ENCODE measurements around the gene RFX8.
"Not testable (repeated sequence)": the region's sequence is repeated elsewhere in the genome, so short reads cannot be mapped to it uniquely, and the experiment has no call there.

RFX8 gene

GRCh38 chr2:101474731-101475384 lies at the start of gene RFX8:
Gene RFX8, minus strand, starts transcription at chr2:101475112. Its CDS starts 8,264 bp downstream, at chr2:101466848.
- DNase-seq (ENCODE audit: low read depth in 3 of 3), result peak; percentile 23 to 53 (median 47)

GRCh38 chr2:101521487-101521886 lies 46.6 kb upstream of the RFX8 start:
- DNase-seq (ENCODE audit: low read depth in 3 of 3), result no peak

GRCh38 chr2:101520246-101520645 lies 45.3 kb upstream of the RFX8 start:
- no peak for DNase-seq (ENCODE audit: low read depth in 3 of 3)

GRCh38 chr2:101518578-101519492 lies 43.9 kb upstream of the RFX8 start:
- DNase-seq (ENCODE audit: low read depth in 3 of 3), result no peak

GRCh38 chr2:101517758-101518271 lies 42.9 kb upstream of the RFX8 start:
- no peak for DNase-seq (ENCODE audit: low read depth in 3 of 3)

GRCh38 chr2:101516823-101517690 lies 42.1 kb upstream of the RFX8 start:
- peak in 1 of 3 experiments; percentile 19 for DNase-seq (ENCODE audit: low read depth in 3 of 3)

- DNase-seq (ENCODE audit: low read depth in 3 of 3), result no peak
Measured at GRCh38 chr2:101516349-101516748, 41.4 kb upstream of the RFX8 start.

GRCh38 chr2:101515477-101515876 lies 40.6 kb upstream of the RFX8 start:
- DNase-seq (ENCODE audit: low read depth in 3 of 3), result no peak

- no peak for DNase-seq (ENCODE audit: low read depth in 3 of 3)
Measured at GRCh38 chr2:101512993-101513392, 38.1 kb upstream of the RFX8 start.

GRCh38 chr2:101511381-101511780 lies 36.5 kb upstream of the RFX8 start:
- no peak for DNase-seq (ENCODE audit: low read depth in 3 of 3)

- DNase-seq (ENCODE audit: low read depth in 3 of 3), result no peak
Measured at GRCh38 chr2:101509499-101510284, 34.8 kb upstream of the RFX8 start.

GRCh38 chr2:101508636-101509035 lies 33.7 kb upstream of the RFX8 start:
- no peak for DNase-seq (ENCODE audit: low read depth in 3 of 3)

GRCh38 chr2:101505276-101505675 lies 30.4 kb upstream of the RFX8 start:
- DNase-seq (ENCODE audit: low read depth in 3 of 3), result not testable (repeated sequence)

GRCh38 chr2:101504744-101505143 lies 29.8 kb upstream of the RFX8 start:
- DNase-seq (ENCODE audit: low read depth in 3 of 3), result not testable (repeated sequence)

GRCh38 chr2:101502095-101502494 lies 27.2 kb upstream of the RFX8 start:
- no peak for DNase-seq (ENCODE audit: low read depth in 3 of 3)

- no peak for DNase-seq (ENCODE audit: low read depth in 3 of 3)
Measured at GRCh38 chr2:101501443-101501842, 26.5 kb upstream of the RFX8 start.

- no peak for DNase-seq (ENCODE audit: low read depth in 3 of 3)
Measured at GRCh38 chr2:101500860-101501259, 25.9 kb upstream of the RFX8 start.

- DNase-seq (ENCODE audit: low read depth in 3 of 3), result no peak
Measured at GRCh38 chr2:101500180-101500579, 25.3 kb upstream of the RFX8 start.

GRCh38 chr2:101496279-101496678 lies 21.4 kb upstream of the RFX8 start:
- DNase-seq (ENCODE audit: low read depth in 3 of 3), result no peak

GRCh38 chr2:101492936-101493473 lies 18.1 kb upstream of the RFX8 start:
- DNase-seq (ENCODE audit: low read depth in 3 of 3), result no peak

GRCh38 chr2:101486994-101487393 lies 12.1 kb upstream of the RFX8 start:
- DNase-seq (ENCODE audit: low read depth in 3 of 3), result no peak
